HUES48 (cell line): ENCODE data around the gene DTX1.
A peak's percentile ranks its signal among the peaks of the same experiment; 100 is the strongest.

Experiments
- H3K27ac ChIP-seq: one replicate; pipeline ENCODE4 v1.7.0; 2013; ENCODE audit warnings: low read depth, low read length, inconsistent platforms
- H3K27me3 ChIP-seq: 2 replicates; pipeline ENCODE4 v1.6.1; 2013; ENCODE audit warnings: mild to moderate bottlenecking, low read length; ENCODE audit not compliant: control insufficient read depth, insufficient read depth
- H3K36me3 ChIP-seq: 2 replicates; pipeline ENCODE4 v1.6.1; 2013; ENCODE audit warnings: low read length; ENCODE audit not compliant: control insufficient read depth, insufficient read depth
- H3K4me1 ChIP-seq: 2 replicates; pipeline ENCODE4 v1.6.1; 2013; ENCODE audit warnings: mild to moderate bottlenecking, low read length; ENCODE audit not compliant: control insufficient read depth, insufficient read depth
- H3K4me3 ChIP-seq: 2 replicates; pipeline ENCODE4 v1.5.1; 2013; ENCODE audit warnings: mild to moderate bottlenecking, low read depth, low read length
- H3K9ac ChIP-seq: 2 replicates; pipeline ENCODE4 v1.6.1; 2013; ENCODE audit warnings: mild to moderate bottlenecking, low read depth, low read length, moderate library complexity
- H3K9me3 ChIP-seq: 2 replicates; pipeline ENCODE4 v1.6.1; 2013; ENCODE audit warnings: low read length; ENCODE audit not compliant: control insufficient read depth, insufficient read depth

The DTX1 gene

DNA sequence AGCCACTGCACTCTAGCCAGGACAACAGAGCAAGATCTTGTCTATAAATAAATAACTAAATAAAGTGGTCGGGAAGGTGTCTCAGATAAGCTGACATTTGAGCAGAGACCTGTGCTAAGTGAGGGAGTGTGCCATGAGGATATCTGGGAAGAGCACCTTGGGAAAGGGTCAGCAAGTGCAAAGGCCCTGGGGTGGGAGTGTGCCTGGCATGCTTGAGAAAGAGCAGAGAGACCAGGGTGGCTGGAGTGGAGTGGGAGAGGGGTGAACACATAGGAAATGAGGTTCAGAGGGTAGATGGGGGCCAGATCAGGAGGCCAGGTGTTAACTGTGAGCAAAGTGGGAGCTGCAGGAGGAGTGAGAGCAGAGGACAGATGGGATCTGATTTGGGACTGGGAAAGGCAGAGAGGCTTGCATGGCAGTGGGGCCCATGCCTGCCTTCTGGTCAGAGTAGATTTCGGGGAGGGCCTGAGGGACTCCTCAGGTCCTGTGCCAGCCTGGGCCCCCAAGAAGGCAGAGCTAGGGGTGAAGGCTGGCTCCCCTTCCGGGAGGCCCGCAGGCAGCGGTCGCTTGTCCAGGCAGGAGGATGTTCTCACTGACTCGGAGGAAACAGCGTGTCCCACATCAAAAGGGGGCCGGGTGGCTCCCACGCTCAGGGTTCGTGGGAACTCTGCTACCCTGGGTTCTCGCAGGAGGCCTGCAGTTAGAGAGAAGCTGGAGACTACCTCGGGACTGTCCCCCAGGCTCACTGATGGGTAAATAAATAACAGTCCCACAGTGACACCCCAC is 32.6 kb downstream of the DTX1 start:
- H3K36me3 ChIP-seq = no peaks in the 10 kb centered on the region
- peaks cover 8% of the 10 kb centered on the region; the same call in 1 of the 2 replicates for H3K4me1 ChIP-seq
- H3K9ac ChIP-seq = no peak overlapping the region
- H3K9me3 ChIP-seq = no peaks in the 10 kb centered on the region
- no peak overlapping the region for H3K27ac ChIP-seq
- peaks cover 4% of the 10 kb centered on the region; the same call in 1 of the 2 replicates for H3K27me3 ChIP-seq
- H3K4me3 ChIP-seq = no peak overlapping the region

DNA sequence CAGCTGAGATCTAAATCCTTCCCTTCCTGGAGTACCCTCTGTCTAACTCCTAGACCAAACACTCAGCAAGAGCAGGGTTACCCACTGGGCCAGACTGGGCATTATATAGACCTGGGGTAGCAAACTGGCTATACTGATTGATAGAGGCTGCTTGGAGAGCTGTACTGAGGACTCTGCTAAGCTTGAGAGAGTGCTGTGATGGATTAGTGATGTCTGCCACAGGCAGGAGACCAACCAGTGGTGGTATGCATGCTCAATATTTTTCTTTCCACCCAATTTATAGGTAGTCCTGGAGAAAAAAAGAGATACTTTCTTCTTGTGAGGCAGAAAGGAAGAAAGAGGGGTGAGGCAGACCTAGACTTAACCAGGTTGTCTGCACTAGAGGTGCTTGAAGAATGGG is 33.3 kb downstream of the DTX1 start:
- no peak overlapping the region for H3K4me3 ChIP-seq
- no peaks in the 10 kb centered on the region for H3K9me3 ChIP-seq
- peaks cover 4% of the 10 kb centered on the region; the same call in 1 of the 2 replicates for H3K27me3 ChIP-seq
- no peak overlapping the region for H3K27ac ChIP-seq
- H3K4me1 ChIP-seq = peaks cover 8% of the 10 kb centered on the region; the same call in 1 of the 2 replicates
- H3K36me3 ChIP-seq = no peaks in the 10 kb centered on the region
- no peak overlapping the region for H3K9ac ChIP-seq

DNA sequence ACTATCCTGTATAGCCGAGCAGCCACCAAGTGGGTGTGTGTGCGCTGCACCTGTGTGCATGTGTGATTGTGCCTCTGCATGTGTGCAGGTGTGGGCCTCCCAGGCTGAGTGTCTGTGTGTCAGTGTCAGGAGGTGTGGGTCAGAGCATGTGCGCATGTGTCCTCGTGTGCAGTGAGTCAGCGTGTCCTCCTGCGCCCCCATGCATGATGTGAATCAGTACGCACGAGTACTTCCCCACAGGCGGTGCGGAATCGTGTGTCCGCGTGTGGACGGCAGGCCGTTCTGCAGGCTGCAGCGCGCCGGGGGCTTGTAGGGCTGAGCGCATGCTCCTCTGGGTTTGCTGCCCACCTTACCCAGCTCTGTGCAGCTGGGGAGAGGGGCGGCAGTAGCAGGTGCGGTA is 34.2 kb downstream of the DTX1 start:
- Histone ChIP-seq H3K4me1 (peaks cover 8% of the 10 kb centered on the region; the same call in 1 of the 2 replicates), H3K27me3 (peaks cover 4% of the 10 kb centered on the region; the same call in 1 of the 2 replicates), H3K4me3 (no peak overlapping the region), H3K9ac (no peak overlapping the region), H3K36me3 (no peaks in the 10 kb centered on the region), H3K9me3 (no peaks in the 10 kb centered on the region), H3K27ac (no peak overlapping the region)

DNA sequence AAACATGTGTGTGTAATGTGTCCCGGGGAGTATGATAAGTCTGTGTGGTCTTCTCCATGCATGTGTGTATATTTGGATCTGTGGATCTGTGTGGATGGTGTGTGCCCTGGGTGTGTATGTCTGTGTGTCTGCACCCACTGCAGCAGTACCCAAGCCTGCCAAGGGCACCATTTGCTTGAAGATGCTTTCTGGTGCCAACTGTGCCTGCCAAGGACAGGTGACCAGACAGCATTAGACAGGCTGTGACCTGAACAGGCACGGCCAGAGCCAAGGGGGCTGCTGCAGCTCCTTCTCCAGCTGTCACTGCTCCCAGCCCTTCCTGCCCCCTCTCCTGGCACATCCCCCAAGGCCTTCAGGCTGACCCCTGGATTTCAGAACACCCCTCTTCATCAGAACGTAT is 35.0 kb downstream of the DTX1 start:
- H3K4me1 ChIP-seq = peaks cover 8% of the 10 kb centered on the region; the same call in 1 of the 2 replicates
- H3K9ac ChIP-seq = no peak overlapping the region
- peaks cover 4% of the 10 kb centered on the region; the same call in 1 of the 2 replicates for H3K27me3 ChIP-seq
- H3K9me3 ChIP-seq = no peaks in the 10 kb centered on the region
- no peaks in the 10 kb centered on the region for H3K36me3 ChIP-seq
- no peak overlapping the region for H3K27ac ChIP-seq
- no peak overlapping the region for H3K4me3 ChIP-seq

DNA sequence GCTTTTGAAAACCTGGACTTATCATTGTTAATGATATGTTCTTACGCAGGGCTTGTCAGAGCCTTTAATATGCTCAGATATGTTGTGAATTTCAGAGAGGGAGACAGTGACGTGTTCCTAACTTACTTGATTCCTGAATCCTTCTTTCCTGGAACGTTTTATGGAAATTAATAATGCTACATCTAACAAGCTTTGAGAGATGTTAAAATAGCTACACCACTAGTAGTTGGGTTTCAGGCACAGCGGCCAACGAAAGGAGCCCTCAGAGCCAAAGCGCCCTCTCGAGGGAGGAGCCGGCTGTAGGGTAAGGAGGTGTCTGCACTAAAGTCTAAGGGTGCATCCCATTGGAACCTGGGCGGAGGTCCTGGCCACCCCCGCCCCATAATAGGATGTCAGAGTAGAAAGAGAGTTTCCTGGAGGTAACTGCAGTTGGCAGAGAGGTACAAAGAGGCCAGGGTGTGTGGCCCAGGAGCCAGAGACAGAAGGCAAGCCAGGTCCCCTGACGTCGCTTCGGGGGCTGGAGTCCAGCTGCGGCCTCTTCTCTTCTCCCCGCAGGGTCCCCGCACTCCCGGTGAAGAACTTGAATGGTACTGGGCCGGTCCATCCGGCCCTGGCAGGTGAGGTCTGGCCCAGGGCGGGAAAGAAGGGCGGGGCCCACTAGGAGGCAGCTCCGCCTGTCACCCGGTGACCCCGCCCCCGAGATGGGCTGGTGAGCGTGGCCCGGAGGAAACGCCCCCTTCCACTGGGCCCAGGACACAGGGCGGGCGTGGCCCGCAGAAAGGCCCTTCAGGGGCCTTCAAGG is 36.3 kb downstream of the DTX1 start:
- peak overlapping the region; percentile 62 for H3K4me3 ChIP-seq
- H3K36me3 ChIP-seq = no peaks in the 10 kb centered on the region
- peak overlapping the region; percentile 32 for H3K27ac ChIP-seq
- no peaks in the 10 kb centered on the region for H3K9me3 ChIP-seq
- no peak overlapping the region for H3K9ac ChIP-seq
- peaks cover 5% of the 10 kb centered on the region; the same call in 1 of the 2 replicates for H3K4me1 ChIP-seq
- H3K27me3 ChIP-seq = peaks cover 4% of the 10 kb centered on the region; the same call in 1 of the 2 replicates

DNA sequence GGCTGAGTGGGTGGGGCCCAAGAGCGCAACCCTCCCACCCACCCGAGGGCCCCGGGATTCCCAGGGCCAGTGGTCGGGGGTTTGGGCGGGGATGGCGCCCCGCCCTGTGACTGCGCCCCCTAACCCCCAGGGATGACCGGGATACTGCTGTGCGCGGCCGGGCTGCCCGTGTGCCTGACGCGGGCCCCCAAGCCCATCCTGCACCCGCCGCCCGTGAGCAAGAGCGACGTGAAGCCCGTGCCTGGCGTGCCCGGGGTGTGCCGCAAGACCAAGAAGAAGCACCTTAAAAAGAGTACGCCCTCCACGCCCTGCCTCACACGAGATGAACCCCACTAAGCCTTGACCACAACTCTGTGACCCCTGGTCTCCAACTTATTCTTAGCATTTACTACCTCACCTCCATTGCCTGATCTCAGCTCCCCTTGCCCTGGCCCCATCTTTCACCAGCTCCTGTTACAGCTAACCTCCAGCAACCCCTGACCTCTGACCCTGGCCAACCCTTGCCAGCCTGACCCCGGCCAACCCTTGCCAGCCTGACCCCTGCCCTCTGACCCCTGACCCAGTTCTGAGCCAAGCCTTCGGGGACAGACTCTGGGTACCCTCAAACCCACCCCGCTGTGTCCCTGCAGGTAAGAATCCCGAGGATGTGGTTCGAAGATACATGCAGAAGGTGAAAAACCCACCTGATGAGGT is 37.0 kb downstream of the DTX1 start:
- Histone ChIP-seq H3K9me3 (no peaks in the 10 kb centered on the region), H3K4me3 (peak overlapping the region; percentile 62; the same call in 1 of the 2 replicates), H3K27me3 (peaks cover 4% of the 10 kb centered on the region; the same call in 1 of the 2 replicates), H3K36me3 (no peaks in the 10 kb centered on the region), H3K9ac (no peak overlapping the region), H3K27ac (no peak overlapping the region), H3K4me1 (peaks cover 10% of the 10 kb centered on the region; the same call in 1 of the 2 replicates)

DNA sequence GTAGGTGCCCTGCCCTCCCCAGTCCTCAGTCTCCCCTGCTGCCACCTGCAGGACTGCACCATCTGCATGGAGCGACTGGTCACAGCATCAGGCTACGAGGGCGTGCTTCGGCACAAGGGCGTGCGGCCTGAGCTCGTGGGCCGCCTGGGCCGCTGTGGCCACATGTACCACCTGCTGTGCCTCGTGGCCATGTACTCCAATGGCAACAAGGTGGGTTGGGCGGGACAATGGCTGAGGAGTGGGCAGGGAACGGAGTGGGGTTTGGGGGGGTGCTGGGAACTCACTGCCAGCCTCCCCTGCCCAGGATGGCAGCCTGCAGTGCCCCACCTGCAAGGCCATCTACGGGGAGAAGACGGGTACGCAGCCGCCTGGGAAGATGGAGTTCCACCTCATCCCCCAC is 38.2 kb downstream of the DTX1 start:
- Histone ChIP-seq H3K9me3 (no peaks in the 10 kb centered on the region), H3K27me3 (peaks cover 4% of the 10 kb centered on the region; the same call in 1 of the 2 replicates), H3K36me3 (no peaks in the 10 kb centered on the region), H3K9ac (no peak overlapping the region), H3K4me1 (peaks cover 10% of the 10 kb centered on the region; the same call in 1 of the 2 replicates), H3K4me3 (no peak overlapping the region), H3K27ac (no peak overlapping the region)

DNA sequence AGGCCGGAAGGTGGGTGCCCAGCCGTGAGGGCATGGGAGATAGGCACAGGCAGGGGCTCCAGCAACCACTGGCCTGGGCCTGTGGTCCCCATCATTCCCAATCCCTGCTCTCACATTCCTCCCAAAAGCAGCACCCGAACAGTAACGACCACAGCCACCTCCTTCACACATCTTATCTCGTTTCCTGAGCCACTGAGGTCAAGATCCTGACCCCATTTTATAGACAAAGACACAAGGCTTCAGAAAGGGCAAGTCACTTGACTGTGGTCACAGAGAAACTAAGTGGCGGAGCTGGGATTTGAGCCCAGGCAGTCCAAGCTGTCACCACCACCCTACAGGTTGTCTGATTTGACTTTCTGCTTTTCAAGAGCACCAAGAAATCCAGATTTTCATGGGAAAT is 38.9 kb downstream of the DTX1 start:
- Histone ChIP-seq H3K36me3 (no peaks in the 10 kb centered on the region), H3K27ac (no peak overlapping the region), H3K4me1 (peaks cover 10% of the 10 kb centered on the region; the same call in 1 of the 2 replicates), H3K9ac (no peak overlapping the region), H3K27me3 (peaks cover 4% of the 10 kb centered on the region; the same call in 1 of the 2 replicates), H3K4me3 (no peak overlapping the region), H3K9me3 (no peaks in the 10 kb centered on the region)

DNA sequence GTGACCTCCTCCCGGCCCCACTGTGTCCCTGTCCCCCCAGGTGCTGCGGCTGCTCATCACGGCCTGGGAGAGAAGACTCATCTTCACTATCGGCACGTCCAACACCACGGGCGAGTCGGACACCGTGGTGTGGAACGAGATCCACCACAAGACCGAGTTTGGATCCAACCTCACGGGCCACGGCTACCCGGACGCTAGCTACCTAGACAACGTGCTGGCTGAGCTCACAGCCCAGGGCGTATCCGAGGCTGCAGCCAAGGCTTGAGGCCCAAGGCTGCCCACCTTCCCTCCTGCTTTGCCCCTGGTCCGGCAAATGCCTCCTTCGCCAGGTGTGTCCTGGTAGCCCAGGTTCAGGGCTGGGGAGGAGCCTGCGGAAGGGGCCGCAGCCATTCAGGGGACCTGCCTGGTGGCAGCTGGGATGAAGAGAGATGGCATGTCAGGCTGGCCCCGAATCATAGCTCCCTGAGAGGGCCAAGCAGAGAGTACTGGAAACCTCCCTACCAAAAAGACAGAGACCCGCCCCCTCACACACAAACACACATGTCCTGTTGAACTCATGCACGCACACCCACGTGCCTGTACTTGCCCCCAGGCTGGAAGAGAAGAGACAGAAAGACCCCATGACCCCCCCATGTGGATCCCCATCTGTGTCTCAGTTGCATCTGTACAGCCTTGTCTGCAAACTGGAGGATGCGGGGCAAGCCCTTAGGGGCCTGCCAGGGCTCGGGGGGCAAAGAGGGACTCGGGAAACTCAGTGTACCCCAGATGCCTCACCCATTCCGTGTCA is 40.3 kb downstream of the DTX1 start:
- Histone ChIP-seq H3K4me3 (no peak overlapping the region), H3K36me3 (no peaks in the 10 kb centered on the region), H3K4me1 (peaks cover 10% of the 10 kb centered on the region; the same call in 1 of the 2 replicates), H3K9me3 (no peaks in the 10 kb centered on the region), H3K27ac (no peak overlapping the region), H3K27me3 (peaks cover 2% of the 10 kb centered on the region; the same call in 1 of the 2 replicates), H3K9ac (no peak overlapping the region)
